IPS-11a (cell line): ENCODE results near the gene GEMIN2.
"Not testable (repeated sequence)": the region's sequence is repeated elsewhere in the genome, so short reads cannot be mapped to it uniquely, and the experiment has no call there.

Experiments used
- H3K4me3 ChIP-seq: one replicate; pipeline ENCODE4 v1.5.1; 2013; ENCODE audit warnings: low read depth, low read length, control low read depth

Gene GEMIN2, protein sequence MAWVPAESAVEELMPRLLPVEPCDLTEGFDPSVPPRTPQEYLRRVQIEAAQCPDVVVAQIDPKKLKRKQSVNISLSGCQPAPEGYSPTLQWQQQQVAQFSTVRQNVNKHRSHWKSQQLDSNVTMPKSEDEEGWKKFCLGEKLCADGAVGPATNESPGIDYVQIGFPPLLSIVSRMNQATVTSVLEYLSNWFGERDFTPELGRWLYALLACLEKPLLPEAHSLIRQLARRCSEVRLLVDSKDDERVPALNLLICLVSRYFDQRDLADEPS

GRCh38 chr14:39114073-39114838 is at the start of gene GEMIN2:
GEMIN2 (plus strand) TSS chr14:39114323; CDS start chr14:39114339, 16 bp downstream.
- H3K4me3 ChIP-seq = peak within 1 kb of the TSS; percentile 94

GRCh38 chr14:39069169-39069805 is 44.8 kb upstream of the GEMIN2 start:
- not testable (repeated sequence) for H3K4me3 ChIP-seq

GRCh38 chr14:39069923-39070322 is 44.2 kb upstream of the GEMIN2 start:
- H3K4me3 ChIP-seq = no peak overlapping the region

DNA sequence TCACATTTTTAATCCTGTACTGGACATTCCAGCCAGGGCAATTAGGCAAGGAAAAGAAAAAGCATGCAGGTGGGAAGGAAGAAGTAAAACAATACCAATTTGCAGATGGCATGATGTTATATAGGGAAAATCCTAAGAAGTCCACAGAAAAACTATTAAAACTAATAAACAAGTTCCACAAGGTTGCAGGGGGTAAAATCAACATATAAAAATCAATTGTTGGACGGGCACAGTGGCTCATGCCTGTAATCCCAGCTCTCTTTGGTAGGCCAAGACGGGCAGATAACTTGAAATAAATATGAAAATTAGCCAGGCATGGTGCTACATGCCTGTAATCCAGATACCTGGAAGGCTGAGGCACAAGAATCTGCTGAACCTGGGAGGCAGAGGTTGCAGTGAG is 43.0 kb upstream of the GEMIN2 start:
- no peak overlapping the region for H3K4me3 ChIP-seq

DNA sequence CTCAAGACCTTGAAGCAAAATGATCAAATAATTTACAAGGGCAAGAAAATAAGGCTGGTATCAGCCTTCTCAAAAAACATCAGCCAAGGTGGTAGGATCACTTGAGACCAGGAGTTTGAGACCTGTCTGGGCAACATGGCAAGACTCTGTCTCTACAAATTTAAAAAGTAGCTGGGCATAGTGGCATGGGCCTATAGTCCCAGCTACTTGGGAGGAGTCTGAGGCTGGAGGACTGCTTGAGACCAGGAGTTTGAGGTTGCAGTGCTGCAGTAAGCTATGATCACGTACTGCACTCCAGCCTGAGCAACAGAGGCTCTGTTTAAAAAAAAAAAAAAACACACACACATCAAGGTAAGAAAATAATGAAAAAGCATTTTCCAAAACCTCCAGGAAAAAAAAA is 33.2 kb upstream of the GEMIN2 start:
- no peak overlapping the region for H3K4me3 ChIP-seq

GRCh38 chr14:39083127-39083526 is 31.0 kb upstream of the GEMIN2 start:
- no peak overlapping the region for H3K4me3 ChIP-seq

GRCh38 chr14:39085933-39086332 is 28.2 kb upstream of the GEMIN2 start:
- H3K4me3 ChIP-seq = no peak overlapping the region

DNA sequence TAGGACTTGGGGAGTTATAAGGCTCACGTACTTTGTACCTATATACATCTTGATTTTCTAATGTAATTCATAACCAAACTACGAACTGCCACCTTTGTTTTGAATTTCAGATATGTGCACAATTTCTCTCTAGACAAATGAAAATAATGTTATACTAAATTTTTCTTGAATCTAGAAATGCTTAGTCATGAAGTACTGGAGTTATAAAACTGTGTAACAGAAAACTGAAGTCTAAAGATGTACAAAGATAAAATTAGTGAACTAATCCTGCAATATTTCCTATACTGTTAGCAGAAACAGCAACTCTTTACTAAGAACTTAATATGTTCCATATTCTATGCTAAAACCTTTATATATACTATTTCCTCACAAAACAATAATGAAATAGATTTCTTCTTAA is 26.6 kb upstream of the GEMIN2 start:
- H3K4me3 ChIP-seq = no peak overlapping the region

DNA sequence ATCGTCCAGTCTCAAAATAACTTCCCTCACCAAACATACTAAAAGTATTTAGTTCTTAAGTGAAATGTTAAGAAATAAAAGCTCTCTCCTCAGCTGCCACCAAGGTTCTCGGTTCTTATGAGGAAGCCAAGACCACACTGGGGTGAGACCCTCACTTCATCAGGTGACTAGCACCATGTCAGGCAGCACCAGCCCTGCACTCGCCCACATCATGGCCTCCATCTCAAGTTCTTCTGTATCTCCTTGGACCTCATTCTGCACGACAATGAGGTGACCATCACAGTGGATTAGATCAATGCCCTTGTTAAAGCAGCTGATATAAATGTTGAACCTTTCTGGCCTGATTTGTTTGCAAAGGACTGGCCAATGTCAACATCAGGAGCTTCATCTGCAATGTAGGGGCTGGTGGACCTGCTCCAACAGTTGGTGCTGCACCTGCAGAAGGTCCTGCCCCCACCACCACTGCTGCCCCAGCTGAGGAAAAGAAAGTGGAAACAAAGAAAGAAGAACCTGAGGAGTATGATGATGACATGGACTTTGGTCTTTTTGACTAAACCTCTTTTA is 23.5 kb upstream of the GEMIN2 start:
- H3K4me3 ChIP-seq = no peak overlapping the region

GRCh38 chr14:39091716-39092115 is 22.4 kb upstream of the GEMIN2 start:
- no peak overlapping the region for H3K4me3 ChIP-seq

- H3K4me3 ChIP-seq = no peak overlapping the region
These were observed 19.6 kb upstream of the GEMIN2 start for GRCh38 chr14:39094515-39094914.

DNA sequence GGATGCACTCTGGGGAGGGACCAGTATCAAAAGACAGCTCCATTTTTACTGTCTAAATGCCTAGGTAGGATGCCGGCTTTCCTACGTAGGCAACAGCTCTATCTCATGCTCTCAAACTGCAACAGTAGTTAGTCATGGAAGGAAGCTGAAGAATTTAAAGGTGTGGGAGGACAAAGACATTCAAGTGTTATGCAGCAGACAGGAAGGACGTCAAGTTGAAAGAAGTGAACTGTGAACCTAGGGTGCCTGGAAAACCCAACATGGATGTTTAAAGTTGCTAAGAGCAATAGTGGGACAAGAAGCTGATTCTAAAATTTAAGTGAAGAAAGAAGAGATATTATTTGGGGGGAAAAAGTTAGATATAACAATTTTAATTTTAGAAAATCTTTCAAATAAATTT is 17.0 kb upstream of the GEMIN2 start:
- no peak overlapping the region for H3K4me3 ChIP-seq

GRCh38 chr14:39099215-39099614 is 14.9 kb upstream of the GEMIN2 start:
- H3K4me3 ChIP-seq = not testable (repeated sequence)

DNA sequence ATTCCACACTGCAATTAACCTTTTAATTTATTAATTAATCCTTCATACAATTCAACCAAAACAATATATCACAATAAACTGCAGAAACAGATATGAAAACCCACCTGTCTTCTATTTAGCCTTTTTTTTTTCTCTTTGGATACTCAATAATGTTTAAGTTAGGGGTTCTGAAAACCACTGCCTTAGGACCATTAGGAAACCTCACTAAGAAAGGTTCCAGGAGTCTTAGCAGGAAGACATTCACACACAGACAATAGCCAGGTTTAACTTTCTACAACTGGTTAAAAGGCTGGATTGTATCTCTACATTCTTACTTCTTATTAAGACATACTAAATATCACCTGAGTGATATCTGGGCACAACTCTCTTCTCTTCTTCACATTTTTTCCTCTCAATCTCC is 14.4 kb upstream of the GEMIN2 start:
- no peak overlapping the region for H3K4me3 ChIP-seq

- peak overlapping the region; percentile 89 for H3K4me3 ChIP-seq
These were observed 11.7 kb upstream of the GEMIN2 start for GRCh38 chr14:39102265-39102968.

GRCh38 chr14:39102969-39103957 is 10.9 kb upstream of the GEMIN2 start, which contains the start of gene SEC23A:
SEC23A (minus strand) TSS chr14:39103235; CDS start chr14:39096118, 7,117 bp downstream.
- peak within 1 kb of the TSS; percentile 89 for H3K4me3 ChIP-seq

DNA sequence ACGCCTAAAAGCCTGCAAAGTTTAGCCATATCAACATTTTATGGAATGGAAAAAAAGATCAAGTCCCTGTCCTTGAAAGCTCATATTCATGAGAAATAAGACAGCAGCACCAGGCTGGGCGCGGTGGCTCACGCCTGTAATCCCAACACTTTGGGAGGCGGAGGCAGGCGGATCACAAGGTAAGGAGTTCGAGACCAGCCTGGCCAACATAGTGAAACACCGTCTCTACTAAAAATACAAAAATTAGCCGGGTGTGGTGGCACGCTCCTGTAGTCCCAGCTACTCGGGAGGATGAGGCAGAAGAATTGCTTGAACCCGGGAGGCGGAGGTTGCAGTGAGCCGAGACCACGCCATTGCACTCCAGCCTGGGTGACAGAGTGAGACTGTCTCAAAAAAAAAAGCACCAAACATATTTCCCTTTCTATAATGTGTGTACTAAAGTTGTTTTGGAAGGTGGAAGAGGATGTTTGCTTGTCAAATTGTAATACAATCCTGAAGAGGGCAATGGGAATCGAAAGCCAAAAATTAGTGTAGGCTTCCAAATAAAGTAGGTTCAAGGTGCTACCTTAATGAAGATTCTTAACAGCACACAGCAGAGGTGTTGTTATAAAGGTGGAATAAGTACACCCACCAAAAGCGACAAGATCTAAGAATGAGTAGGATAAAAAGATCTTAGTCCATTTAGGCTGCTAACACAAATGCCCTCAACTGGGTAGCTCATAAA is 9.9 kb upstream of the GEMIN2 start:
- peak overlapping the region; percentile 89 for H3K4me3 ChIP-seq

DNA sequence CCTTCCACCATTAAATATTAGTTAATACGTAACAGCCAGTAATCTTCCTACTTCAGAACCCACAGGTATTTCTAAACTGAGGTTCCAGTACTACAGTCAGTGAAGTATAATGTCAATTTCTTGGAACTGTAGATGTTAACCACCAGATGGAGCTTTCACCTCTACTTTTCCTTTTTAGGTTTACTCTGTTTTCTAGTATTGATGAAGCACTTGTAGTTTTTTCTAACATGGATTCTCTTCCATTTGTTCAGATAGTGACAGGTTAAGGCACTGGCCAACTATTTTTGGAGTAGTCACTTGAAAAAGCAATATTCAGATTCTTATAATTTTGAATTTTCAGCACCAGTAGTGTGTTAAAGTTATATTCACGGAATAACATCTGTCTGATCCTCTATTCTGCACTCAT is 6.5 kb upstream of the GEMIN2 start:
- H3K4me3 ChIP-seq = no peak overlapping the region

DNA sequence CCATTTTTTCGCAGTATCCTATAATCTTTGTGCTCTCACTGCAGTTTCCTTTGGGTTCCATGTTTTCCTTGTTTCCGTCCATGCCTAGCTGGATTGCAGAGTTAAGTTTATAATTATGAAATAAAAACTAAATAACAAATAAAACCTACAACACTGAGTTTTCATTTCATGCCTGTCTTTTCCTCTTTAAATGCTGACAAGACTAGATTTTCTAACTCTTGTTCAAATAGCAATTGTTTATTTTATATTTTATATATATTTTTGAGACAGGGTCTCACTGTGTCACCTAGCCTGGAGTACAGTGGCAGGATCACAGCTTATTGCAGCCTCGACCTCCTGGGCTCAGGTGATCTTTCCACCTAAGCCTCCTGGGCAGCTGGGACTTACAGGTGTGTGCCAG is 5.3 kb upstream of the GEMIN2 start:
- H3K4me3 ChIP-seq = no peak overlapping the region
